Measurements from ENCODE around the gene NCOA1.

DNA sequence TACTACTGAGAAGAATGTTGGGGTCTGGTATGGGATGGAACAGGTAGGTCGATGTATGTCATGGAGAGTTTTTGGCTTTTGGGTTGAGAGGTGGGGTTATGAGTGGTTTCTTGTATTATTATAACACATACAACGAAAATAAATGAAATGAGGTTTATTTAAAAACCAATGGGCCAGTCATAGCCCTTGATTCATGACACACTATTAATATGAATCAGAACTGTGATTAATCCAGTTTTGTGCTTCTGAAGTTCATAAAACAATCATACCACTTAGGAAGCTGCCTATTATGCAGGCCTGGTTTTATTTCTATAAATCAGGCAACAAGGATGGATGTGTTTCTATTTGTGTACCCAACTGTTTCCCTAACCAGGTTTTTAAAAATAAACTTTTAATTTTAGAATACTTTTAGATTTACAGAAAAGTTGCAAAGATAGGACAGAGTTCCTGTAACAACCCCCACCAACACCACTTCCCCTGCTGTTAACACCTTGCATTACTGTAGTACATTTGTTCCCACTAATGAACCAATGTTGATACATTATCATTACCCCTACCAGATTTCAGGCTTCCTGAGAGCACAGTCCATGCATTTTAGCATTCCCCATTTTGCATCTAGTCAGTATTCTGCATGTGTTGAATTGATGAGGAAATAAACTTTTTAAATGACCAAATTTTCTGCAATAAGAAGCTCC lies 37.5 kb upstream of the NCOA1 start:
- TF ChIP-seq, protein P1, sequence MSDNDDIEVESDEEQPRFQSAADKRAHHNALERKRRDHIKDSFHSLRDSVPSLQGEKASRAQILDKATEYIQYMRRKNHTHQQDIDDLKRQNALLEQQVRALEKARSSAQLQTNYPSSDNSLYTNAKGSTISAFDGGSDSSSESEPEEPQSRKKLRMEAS (IDR thresholded peaks at IDR 0.05), result no peak
- no peak for TF ChIP-seq TAF1 (conservative IDR thresholded peaks at IDR 0.05)
- TF ChIP-seq, protein P2, sequence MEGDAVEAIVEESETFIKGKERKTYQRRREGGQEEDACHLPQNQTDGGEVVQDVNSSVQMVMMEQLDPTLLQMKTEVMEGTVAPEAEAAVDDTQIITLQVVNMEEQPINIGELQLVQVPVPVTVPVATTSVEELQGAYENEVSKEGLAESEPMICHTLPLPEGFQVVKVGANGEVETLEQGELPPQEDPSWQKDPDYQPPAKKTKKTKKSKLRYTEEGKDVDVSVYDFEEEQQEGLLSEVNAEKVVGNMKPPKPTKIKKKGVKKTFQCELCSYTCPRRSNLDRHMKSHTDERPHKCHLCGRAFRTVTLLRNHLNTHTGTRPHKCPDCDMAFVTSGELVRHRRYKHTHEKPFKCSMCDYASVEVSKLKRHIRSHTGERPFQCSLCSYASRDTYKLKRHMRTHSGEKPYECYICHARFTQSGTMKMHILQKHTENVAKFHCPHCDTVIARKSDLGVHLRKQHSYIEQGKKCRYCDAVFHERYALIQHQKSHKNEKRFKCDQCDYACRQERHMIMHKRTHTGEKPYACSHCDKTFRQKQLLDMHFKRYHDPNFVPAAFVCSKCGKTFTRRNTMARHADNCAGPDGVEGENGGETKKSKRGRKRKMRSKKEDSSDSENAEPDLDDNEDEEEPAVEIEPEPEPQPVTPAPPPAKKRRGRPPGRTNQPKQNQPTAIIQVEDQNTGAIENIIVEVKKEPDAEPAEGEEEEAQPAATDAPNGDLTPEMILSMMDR (IDR thresholded peaks at IDR 0.05; ENCODE audit: low read depth, low read length, missing input control), result no peak
- no peak for TF ChIP-seq RAD21 (IDR thresholded peaks at IDR 0.05)
- TF ChIP-seq JUND (IDR thresholded peaks at IDR 0.05), result no peak

Data from liver (tissue), 3 donors.